Subcutaneous adipose tissue (tissue), 4 donors: ENCODE measurements around the gene ZNF296. TPM values are rescaled to one million over a fixed set of nuclear protein-coding genes. Genes with fewer than 3 reads are reported as not detected.

Experiments
- total RNA-seq, 4 donors: library from RNA; depleted of rRNA; stranded (reverse); fragments of >200 nt; gene quantifications; one replicate each; pipeline ENCODE4 v1.1.0, GENCODE V29; 2016
- TF ChIP-seq, protein P1 (sequence below): fragments of 450-650 bp; IDR thresholded peaks from one replicate; pipeline ENCODE4 v1.5.1; 2016; ENCODE audit warnings: low read depth, mild to moderate bottlenecking, control low read depth, antibody characterized with exemption, moderate library complexity

The ZNF296 gene
- total RNA-seq, 4 donors from 2014 or later: 0.51 to 0.88 TPM; not detected in 2

DNA sequence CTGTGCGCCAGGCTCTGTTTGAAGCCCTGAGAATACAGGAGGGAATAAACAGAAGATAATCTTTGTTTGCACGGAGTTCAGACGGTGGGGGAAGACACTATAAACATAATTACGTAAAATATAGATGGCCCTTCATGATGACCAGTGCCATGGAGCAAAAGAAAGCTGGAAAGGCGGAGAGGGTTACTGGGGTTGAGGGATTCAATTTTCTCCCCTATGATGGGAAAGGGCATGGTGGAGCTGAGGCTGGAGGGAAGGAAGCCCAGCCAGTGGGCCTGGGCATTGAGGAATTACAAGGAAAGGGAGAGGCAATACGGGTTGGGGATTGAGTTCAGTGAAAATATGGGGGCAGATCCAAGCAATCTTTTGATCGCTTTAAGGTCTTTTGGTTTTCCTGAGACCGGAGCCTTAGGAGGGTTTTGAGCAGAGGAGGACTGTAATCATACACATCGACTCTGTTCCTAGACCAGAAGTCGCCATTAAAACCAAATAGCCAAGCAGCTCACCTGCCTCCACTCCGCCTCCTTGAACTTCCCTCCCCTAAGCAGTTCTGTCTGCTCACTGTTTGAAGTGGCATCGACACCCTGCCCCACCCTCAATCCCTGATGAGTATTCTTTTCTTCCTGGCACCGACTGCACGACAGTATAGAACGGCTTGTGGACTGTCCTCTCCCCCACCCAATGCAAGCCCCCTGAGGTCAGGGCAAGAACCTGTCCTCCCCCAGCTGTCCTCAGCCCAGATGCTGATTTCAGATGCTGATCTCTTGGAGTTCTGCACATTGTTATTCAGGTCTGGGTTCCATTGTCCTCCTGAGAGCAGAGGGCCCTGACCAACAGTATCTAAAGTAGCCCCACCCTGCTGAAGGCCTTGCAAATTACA lies 813 bp upstream of the ZNF296 start:
- TF ChIP-seq, protein P1, sequence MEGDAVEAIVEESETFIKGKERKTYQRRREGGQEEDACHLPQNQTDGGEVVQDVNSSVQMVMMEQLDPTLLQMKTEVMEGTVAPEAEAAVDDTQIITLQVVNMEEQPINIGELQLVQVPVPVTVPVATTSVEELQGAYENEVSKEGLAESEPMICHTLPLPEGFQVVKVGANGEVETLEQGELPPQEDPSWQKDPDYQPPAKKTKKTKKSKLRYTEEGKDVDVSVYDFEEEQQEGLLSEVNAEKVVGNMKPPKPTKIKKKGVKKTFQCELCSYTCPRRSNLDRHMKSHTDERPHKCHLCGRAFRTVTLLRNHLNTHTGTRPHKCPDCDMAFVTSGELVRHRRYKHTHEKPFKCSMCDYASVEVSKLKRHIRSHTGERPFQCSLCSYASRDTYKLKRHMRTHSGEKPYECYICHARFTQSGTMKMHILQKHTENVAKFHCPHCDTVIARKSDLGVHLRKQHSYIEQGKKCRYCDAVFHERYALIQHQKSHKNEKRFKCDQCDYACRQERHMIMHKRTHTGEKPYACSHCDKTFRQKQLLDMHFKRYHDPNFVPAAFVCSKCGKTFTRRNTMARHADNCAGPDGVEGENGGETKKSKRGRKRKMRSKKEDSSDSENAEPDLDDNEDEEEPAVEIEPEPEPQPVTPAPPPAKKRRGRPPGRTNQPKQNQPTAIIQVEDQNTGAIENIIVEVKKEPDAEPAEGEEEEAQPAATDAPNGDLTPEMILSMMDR: no peak

DNA sequence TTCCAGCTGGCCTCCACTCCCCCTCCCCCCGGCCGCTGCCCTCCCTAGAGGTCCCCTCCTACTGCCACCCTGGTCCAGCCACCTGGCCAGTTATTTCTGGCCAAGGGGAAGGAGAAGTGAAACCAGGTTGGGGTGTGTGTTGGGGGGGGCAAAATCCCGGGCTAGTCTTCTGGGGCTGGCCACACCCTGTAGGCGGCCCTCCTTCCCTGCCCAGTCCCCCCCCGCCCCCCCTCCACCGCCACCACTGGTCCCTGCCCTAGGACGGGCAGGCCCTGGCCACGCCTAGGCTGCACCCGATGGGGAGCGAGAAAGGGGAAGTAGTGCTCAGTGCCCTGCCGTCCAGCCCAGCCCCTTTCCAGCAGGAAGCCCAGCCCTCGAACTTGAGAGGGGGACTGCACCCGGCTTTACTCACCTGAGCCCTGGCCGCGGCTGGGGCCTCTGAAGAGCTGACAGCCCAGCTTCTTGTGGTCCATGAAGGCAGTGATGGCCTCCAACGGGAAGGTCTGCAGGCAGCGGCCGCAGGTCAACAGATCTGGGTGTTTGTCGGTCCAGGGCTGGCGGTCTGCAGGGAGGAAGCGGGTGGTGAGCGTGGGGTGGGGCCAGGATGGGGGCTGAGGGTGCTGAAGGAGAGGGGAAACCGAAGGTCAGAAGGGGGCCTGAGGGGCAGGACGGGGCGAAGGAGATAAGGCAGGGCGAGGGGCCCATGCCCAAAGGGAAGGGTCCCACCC lies 813 bp downstream of the ZNF296 start:
- TF ChIP-seq, protein P1: no peak

DNA sequence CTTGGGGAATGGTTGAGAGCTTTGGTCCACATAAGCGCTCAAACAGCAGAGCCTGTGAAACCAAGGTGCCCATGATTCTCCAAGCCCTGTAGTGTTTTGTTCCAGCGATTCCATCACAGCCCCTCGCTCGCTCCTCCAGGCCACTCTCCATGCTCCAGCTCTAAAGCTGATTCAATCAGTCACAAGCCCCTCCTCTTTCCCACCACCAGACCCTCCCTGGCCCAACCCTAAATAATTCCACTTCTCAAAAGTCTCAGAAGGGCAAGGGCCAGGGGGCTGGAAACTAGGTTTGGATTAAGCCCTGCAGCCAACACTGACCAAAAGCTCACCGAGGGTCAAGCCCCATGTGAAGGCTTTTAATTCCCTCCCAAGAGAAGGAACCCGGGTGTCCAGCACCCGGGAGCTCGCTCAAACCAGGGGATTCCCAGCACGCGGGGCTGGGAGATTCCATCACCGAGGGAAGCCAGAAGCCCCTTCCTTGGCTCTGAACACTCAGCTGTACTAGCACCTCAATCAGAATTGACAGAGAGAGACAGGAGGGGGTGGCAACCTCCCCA lies 1.5 kb downstream of the ZNF296 start:
- TF ChIP-seq, protein P1: no peak

DNA sequence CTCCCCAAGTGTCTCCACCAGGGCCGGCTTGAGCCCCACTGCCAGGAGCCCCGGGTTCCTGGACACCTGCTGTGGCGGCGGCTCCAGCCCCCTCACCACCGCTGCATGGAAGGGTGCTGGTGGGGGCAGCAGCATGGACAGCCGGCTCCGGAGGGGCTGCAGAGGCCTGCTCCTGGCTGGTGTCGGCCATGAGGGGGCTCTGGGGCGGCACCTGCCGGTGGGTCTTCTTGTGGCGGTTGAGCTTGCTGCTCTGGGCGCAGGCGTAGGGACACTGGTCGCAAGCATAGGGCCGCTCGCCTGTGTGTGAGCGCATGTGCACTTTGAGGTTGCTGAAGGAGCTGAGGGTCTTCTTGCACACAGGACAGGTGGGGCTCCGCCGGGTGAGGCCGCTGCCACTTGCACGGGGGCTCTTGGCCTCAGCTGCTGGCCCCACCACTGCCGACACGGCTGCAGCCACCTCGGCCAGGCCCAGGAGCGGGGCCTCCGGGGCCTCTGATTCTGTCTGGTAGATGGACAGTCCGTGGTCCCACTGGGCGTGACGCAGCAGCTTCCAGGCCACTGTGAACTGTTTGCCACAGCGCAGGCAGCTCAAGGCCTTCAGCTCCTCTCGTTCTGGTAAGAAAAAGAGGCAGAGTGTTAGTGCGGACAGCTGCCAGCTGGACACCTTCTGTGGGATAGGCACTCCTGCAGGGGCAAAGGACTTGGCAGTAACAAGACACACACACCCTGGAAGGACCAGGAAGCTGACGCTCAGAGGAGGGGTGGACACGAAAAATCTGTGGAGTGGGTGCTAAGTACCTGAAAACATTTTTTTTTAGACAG lies 4.1 kb downstream of the ZNF296 start:
- TF ChIP-seq, protein P1: no peak

DNA sequence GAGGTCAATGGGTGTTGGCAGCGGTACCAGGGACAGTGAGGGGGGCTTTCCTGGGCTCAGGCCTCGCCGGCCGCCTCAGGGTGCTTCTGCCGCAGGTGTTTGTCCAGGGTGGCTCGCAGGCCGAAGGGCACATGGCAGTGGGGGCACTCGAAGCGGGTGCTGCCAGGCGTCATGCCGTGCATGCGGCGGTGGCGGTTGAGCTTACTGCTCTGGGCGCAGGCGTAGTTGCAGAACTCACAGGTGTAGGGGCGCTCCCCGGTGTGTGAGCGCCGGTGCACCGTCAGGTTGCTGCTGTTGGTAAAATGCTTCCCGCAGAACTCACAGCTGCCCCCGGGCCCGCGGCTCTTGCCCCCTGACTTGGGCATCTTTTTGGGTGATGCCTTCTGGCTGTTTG lies 4.7 kb downstream of the ZNF296 start:
- TF ChIP-seq, protein P1: no peak

DNA sequence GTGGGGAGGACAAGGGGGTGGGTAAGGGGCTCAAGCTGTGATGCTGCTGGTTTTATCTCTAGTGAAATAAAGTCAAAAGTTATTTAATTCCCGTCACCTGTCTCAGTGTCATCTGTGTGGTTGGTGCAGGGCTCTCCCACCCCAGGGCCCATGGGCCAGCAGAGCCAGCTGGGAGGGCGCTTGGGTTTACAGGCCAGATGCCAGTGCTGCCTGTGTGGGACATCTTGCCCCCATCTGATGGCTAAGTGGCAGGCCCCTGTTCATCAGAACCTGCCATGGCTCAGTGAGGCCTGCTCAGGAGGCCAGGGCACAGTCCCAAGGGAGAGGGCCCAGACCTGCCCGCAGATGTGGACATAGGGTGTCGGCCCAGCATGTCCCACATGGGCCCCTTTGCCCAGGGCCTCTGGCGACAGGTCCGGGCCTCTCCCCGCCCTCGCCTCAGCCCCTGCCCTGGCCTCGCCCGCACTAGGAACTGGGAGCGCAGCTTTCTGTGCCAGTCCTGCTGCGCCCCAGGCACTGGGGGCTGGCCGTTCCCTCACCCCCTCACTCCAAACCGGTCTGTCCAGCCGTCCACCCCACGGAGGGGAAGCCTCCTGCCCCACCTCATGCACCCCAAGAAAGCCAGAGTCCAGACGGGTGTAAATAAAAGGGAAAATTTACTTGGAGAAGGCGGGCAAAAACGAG lies 5.3 kb downstream of the ZNF296 start:
- TF ChIP-seq, protein P1: no peak
